HepG2 (cell line): ENCODE results near the gene SLC16A13.

ENCODE experiments used
- ASH2L ChIP-seq: fragments of 300-600, 200-600 bp; sonication (generic); IDR thresholded peaks from 2 replicates; pipeline ENCODE4 v1.7.0; 2017; ENCODE audit warnings: low read depth, mild to moderate bottlenecking, moderate library complexity, mixed read lengths, low read length; ENCODE audit not compliant: insufficient read length
- JUN ChIP-seq: sonication (generic); formaldehyde crosslinking; IDR thresholded peaks from 2 replicates; pipeline ENCODE4 v1.4.0; 2020; ENCODE audit warnings: mild to moderate bottlenecking, missing genetic modification reagents
- KDM5B ChIP-seq: sonication (generic); formaldehyde crosslinking; IDR thresholded peaks from 2 replicates; pipeline ENCODE4 v1.4.0; 2020; ENCODE audit warnings: missing genetic modification reagents, mild to moderate bottlenecking, borderline replicate concordance
- MEIS1 ChIP-seq: sonication (generic); formaldehyde crosslinking; IDR thresholded peaks from 2 replicates; pipeline ENCODE4 v1.9.0; 2021; ENCODE audit warnings: mild to moderate bottlenecking, missing genetic modification reagents, moderate library complexity, borderline replicate concordance
- MTA3 ChIP-seq: sonication (generic); formaldehyde crosslinking; IDR thresholded peaks from 2 replicates; pipeline ENCODE4 v1.4.0; 2020; ENCODE audit warnings: missing genetic modification reagents
- RBAK ChIP-seq: sonication (generic); formaldehyde crosslinking; IDR thresholded peaks from 2 replicates; pipeline ENCODE4 v1.5.1; 2020; ENCODE audit warnings: mild to moderate bottlenecking, missing genetic modification reagents
- SIN3A ChIP-seq: IDR thresholded peaks from 2 replicates; pipeline ENCODE4 v1.6.1; 2011; ENCODE audit warnings: low read depth, mild to moderate bottlenecking, control low read depth, low read length, borderline replicate concordance
- SP2 ChIP-seq: sonication (generic); formaldehyde crosslinking; IDR thresholded peaks from 2 replicates; pipeline ENCODE4 v1.5.1; 2020; ENCODE audit warnings: mild to moderate bottlenecking, missing genetic modification reagents
- TCF7 ChIP-seq: sonication (generic); IDR thresholded peaks from 2 replicates; pipeline ENCODE4 v1.6.1; 2016; ENCODE audit warnings: antibody characterized with exemption, low read depth
- YY1 ChIP-seq: IDR thresholded peaks from 2 replicates; pipeline ENCODE4 v1.6.1; 2011; ENCODE audit warnings: low read length, low read depth, moderate library complexity, mild to moderate bottlenecking; ENCODE audit not compliant: insufficient read depth, insufficient replicate concordance

- TF ChIP-seq KDM5B (CRISPR knock-in tag) (no peak), ASH2L (no peak), YY1 (no peak), JUN (CRISPR knock-in tag) (no peak), MTA3 (CRISPR knock-in tag) (no peak), SIN3A (no peak), TCF7 (no peak), MEIS1 (no peak), SP2 (CRISPR knock-in tag) (no peak), RBAK (CRISPR knock-in tag) (no peak)
Observed at GRCh38 chr17:7058831-7059447, 23.1 kb downstream of the SLC16A13 start.
